HepG2 (cell line): ENCODE results near the gene MZF1. TPM values are rescaled to one million over a fixed set of nuclear protein-coding genes. Genes with fewer than 3 reads are reported as not detected.

Source experiments
- GLI4 ChIP-seq: sonication (generic); formaldehyde crosslinking; IDR thresholded peaks from 2 replicates; pipeline ENCODE4 v1.5.1; 2020; ENCODE audit warnings: missing genetic modification reagents, mild to moderate bottlenecking, moderate library complexity, borderline replicate concordance
- GZF1 ChIP-seq: sonication (generic); formaldehyde crosslinking; IDR thresholded peaks from 2 replicates; pipeline ENCODE4 v1.5.1; 2020; ENCODE audit warnings: mild to moderate bottlenecking, missing genetic modification reagents
- HDAC6 ChIP-seq: fragments of 200-600 bp; sonication (generic); IDR thresholded peaks from 2 replicates; pipeline ENCODE4 v1.7.0; 2017; ENCODE audit warnings: mild to moderate bottlenecking, antibody characterized with exemption, low read length, low read depth
- MBD4 ChIP-seq: IDR thresholded peaks from 2 replicates; pipeline ENCODE4 v1.6.1; 2012; ENCODE audit warnings: low read length, inconsistent platforms, borderline replicate concordance
- NFRKB ChIP-seq: fragments of 450-650 bp; IDR thresholded peaks from 2 replicates; pipeline ENCODE4 v1.6.1; 2017
- PPARG ChIP-seq: conservative IDR thresholded peaks from 2 replicates; pipeline ENCODE4 v1.6.1; 2016; ENCODE audit warnings: missing biosample characterization, missing genetic modification reagents
- ZNF773 ChIP-seq: sonication (generic); formaldehyde crosslinking; IDR thresholded peaks from 2 replicates; pipeline ENCODE4 v1.4.0; 2020; ENCODE audit warnings: missing genetic modification reagents, borderline replicate concordance
- polyA plus RNA-seq, 8 experiments: library from polyadenylated mRNA; depleted of rRNA in 3 of 8; stranded (reverse) in 7 of 8; unstranded in 1 of 8; fragments of >200 nt; fragmentation: Illumina TruSeq in 4 of 8; extraction: Trizol in 4 of 8; gene quantifications; 2 replicates each; pipeline versions ENCODE4 v1.2.1 to v1.2.3, GENCODE V29; 2011 to 2016; ENCODE audit warnings: low read depth in 4 of 8, missing spikeins in 1 of 8, mixed read lengths in 1 of 8; ENCODE audit not compliant: insufficient read depth in 1 of 8
- total RNA-seq, 5 experiments: library from RNA; depleted of rRNA; stranded (reverse); fragments of >200 nt; fragmentation: Illumina TruSeq; extraction: Trizol; gene quantifications; 2 replicates each; pipeline ENCODE4 v1.2.3, GENCODE V29; 2016; ENCODE audit warnings: low read depth in 1 of 5
- TF ChIP-seq, protein P1 (sequence below): sonication (generic); formaldehyde crosslinking; IDR thresholded peaks from 2 replicates; pipeline ENCODE4 v1.4.0; 2020; ENCODE audit warnings: missing genetic modification reagents, low read depth, mild to moderate bottlenecking, borderline replicate concordance
- TF ChIP-seq, protein P2 (sequence below): sonication (generic); formaldehyde crosslinking; IDR thresholded peaks from 2 replicates; pipeline ENCODE4 v1.4.0; 2020; ENCODE audit warnings: missing genetic modification reagents, borderline replicate concordance
- TF ChIP-seq, protein P3 (sequence below): sonication (generic); formaldehyde crosslinking; IDR thresholded peaks from 2 replicates; pipeline ENCODE4 v1.8.1; 2022; ENCODE audit warnings: mild to moderate bottlenecking, missing genetic modification reagents
- TF ChIP-seq, protein P4 (sequence below): sonication (generic); formaldehyde crosslinking; IDR thresholded peaks from 2 replicates; pipeline ENCODE4 v1.4.0; 2020; ENCODE audit warnings: mild to moderate bottlenecking, missing genetic modification reagents
- TF ChIP-seq, protein P5 (sequence below): sonication (generic); formaldehyde crosslinking; IDR thresholded peaks from 2 replicates; pipeline ENCODE4 v1.5.1; 2020; ENCODE audit warnings: missing genetic modification reagents, mild to moderate bottlenecking, borderline replicate concordance
- TF ChIP-seq, protein P6 (sequence below): IDR thresholded peaks from 2 replicates; pipeline ENCODE4 v1.6.1; 2016; ENCODE audit warnings: missing compliant biosample characterization, missing genetic modification reagents, borderline replicate concordance

Gene MZF1
- total and polyA plus RNA-seq, 2 of the 13 experiments (the other 11 are each of a cell fraction or from before 2014, with no cell fraction given), result 3.1 to 8.1 TPM

DNA sequence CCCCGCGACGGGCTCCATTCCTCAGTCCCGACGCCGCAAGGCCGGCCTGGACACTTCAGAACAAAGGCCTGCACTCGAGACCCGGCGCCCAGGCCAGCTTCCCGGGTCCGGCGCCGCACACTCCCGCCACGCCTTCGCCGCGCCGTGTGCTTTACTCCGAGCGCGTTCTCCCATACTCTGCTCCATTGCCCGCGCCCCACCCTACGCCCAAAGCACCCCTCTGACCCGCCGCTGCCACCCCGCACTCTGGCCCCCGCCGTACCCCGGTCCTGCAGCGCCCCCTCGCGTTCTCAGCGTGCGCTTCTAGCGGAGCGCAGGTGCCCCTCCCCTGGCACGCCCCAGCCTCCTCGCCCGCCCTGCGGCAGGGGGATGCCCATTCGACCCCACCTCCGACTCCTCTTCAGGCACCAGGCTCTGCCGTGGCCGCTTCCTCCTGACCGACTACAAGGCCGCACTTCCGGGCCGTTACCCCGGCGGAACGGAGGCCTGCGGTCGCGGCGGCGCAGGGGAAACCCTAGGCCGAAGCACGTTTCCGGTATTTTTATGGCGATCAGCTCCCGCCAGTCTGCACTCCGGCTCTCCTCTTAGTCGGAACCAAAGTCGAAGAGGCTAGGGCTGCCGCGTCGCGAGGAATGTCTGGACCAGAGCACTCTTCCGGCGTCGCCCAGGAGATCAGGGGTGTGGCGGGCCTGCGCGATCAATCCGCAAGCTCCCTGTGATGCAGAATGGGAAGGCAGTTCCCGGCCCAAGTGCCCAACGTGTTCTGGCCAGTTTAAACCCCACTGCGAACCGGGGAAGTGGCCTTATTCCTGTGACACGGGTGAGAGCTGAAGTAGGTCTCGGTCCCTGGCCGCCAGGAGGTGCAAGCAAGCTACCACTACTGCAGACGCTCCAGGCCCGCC, 53.5 kb downstream of the MZF1 start, which contains the start of gene ZBTB45 (continued):
- TF ChIP-seq GZF1 (CRISPR knock-in tag) (0 out of 2 replicates have a peak, but pooled peaks have one; percentile 11), ZNF773 (CRISPR knock-in tag) (peak; percentile 71; the same call in 1 of the 2 replicates), PPARG (peak; percentile 78), HDAC6 (no peak), GLI4 (peak; percentile 87; the same call in 1 of the 2 replicates), MBD4 (no peak), NFRKB (no peak)
- TF ChIP-seq, protein P1, sequence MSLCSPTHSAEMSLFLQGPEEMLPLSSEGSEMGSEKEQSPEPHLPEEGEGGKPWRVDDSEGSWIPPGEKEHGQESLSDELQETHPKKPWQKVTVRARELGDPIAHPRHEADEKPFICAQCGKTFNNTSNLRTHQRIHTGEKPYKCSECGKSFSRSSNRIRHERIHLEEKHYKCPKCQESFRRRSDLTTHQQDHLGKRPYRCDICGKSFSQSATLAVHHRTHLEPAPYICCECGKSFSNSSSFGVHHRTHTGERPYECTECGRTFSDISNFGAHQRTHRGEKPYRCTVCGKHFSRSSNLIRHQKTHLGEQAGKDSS (CRISPR knock-in tag), result peak; percentile 75; the same call in 1 of the 2 replicates
- TF ChIP-seq, protein P2, sequence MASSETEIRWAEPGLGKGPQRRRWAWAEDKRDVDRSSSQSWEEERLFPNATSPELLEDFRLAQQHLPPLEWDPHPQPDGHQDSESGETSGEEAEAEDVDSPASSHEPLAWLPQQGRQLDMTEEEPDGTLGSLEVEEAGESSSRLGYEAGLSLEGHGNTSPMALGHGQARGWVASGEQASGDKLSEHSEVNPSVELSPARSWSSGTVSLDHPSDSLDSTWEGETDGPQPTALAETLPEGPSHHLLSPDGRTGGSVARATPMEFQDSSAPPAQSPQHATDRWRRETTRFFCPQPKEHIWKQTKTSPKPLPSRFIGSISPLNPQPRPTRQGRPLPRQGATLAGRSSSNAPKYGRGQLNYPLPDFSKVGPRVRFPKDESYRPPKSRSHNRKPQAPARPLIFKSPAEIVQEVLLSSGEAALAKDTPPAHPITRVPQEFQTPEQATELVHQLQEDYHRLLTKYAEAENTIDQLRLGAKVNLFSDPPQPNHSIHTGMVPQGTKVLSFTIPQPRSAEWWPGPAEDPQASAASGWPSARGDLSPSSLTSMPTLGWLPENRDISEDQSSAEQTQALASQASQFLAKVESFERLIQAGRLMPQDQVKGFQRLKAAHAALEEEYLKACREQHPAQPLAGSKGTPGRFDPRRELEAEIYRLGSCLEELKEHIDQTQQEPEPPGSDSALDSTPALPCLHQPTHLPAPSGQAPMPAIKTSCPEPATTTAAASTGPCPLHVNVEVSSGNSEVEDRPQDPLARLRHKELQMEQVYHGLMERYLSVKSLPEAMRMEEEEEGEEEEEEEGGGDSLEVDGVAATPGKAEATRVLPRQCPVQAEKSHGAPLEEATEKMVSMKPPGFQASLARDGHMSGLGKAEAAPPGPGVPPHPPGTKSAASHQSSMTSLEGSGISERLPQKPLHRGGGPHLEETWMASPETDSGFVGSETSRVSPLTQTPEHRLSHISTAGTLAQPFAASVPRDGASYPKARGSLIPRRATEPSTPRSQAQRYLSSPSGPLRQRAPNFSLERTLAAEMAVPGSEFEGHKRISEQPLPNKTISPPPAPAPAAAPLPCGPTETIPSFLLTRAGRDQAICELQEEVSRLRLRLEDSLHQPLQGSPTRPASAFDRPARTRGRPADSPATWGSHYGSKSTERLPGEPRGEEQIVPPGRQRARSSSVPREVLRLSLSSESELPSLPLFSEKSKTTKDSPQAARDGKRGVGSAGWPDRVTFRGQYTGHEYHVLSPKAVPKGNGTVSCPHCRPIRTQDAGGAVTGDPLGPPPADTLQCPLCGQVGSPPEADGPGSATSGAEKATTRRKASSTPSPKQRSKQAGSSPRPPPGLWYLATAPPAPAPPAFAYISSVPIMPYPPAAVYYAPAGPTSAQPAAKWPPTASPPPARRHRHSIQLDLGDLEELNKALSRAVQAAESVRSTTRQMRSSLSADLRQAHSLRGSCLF, result 0 out of 2 replicates have a peak, but pooled peaks have one; percentile 45
- TF ChIP-seq, protein P3, sequence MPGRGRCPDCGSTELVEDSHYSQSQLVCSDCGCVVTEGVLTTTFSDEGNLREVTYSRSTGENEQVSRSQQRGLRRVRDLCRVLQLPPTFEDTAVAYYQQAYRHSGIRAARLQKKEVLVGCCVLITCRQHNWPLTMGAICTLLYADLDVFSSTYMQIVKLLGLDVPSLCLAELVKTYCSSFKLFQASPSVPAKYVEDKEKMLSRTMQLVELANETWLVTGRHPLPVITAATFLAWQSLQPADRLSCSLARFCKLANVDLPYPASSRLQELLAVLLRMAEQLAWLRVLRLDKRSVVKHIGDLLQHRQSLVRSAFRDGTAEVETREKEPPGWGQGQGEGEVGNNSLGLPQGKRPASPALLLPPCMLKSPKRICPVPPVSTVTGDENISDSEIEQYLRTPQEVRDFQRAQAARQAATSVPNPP, result peak; percentile 28; the same call in 1 of the 2 replicates
- TF ChIP-seq, protein P4, sequence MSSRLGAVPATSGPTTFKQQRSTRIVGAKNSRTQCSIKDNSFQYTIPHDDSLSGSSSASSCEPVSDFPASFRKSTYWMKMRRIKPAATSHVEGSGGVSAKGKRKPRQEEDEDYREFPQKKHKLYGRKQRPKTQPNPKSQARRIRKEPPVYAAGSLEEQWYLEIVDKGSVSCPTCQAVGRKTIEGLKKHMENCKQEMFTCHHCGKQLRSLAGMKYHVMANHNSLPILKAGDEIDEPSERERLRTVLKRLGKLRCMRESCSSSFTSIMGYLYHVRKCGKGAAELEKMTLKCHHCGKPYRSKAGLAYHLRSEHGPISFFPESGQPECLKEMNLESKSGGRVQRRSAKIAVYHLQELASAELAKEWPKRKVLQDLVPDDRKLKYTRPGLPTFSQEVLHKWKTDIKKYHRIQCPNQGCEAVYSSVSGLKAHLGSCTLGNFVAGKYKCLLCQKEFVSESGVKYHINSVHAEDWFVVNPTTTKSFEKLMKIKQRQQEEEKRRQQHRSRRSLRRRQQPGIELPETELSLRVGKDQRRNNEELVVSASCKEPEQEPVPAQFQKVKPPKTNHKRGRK (CRISPR knock-in tag), result peak; percentile 58; the same call in 1 of the 2 replicates
- TF ChIP-seq, protein P5, sequence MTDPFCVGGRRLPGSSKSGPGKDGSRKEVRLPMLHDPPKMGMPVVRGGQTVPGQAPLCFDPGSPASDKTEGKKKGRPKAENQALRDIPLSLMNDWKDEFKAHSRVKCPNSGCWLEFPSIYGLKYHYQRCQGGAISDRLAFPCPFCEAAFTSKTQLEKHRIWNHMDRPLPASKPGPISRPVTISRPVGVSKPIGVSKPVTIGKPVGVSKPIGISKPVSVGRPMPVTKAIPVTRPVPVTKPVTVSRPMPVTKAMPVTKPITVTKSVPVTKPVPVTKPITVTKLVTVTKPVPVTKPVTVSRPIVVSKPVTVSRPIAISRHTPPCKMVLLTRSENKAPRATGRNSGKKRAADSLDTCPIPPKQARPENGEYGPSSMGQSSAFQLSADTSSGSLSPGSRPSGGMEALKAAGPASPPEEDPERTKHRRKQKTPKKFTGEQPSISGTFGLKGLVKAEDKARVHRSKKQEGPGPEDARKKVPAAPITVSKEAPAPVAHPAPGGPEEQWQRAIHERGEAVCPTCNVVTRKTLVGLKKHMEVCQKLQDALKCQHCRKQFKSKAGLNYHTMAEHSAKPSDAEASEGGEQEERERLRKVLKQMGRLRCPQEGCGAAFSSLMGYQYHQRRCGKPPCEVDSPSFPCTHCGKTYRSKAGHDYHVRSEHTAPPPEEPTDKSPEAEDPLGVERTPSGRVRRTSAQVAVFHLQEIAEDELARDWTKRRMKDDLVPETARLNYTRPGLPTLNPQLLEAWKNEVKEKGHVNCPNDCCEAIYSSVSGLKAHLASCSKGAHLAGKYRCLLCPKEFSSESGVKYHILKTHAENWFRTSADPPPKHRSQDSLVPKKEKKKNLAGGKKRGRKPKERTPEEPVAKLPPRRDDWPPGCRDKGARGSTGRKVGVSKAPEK, result 0 out of 2 replicates have a peak, but pooled peaks have one; percentile 26
- TF ChIP-seq, protein P6, sequence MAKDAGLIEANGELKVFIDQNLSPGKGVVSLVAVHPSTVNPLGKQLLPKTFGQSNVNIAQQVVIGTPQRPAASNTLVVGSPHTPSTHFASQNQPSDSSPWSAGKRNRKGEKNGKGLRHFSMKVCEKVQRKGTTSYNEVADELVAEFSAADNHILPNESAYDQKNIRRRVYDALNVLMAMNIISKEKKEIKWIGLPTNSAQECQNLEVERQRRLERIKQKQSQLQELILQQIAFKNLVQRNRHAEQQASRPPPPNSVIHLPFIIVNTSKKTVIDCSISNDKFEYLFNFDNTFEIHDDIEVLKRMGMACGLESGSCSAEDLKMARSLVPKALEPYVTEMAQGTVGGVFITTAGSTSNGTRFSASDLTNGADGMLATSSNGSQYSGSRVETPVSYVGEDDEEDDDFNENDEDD (CRISPR knock-in tag), result peak; percentile 77
